ENCODE results near the gene CCT2.

The CCT2 gene

DNA sequence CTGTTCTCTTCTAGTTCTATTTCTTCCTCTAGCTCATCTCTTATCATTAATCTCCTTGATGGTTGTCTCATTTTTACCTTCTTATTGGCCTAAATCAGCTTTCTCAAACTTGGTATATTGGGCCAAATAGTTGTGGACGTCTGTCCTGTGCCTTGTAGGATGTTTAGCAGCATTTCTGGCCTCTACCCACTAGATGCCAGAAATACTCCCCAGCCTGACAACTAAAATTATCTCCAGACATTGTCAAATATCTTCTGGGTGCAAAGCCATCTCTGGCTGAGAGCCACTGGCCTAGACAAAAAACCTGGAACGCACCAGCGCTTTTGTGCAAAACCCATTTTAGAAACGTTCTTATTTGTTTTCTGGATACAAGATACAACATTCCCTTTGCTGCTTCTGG is 64.3 kb downstream of the CCT2 start:
- H3K27me3 ChIP-seq (ENCODE audit: control insufficient read depth, insufficient read depth, low read length) = no peaks in the 10 kb centered on the region
- H3K4me1 ChIP-seq (ENCODE audit: control insufficient read depth, insufficient read depth, low read length) = no peaks in the 10 kb centered on the region
- no peak overlapping the region for H3K4me3 ChIP-seq (ENCODE audit: low read length)
- H3K27ac ChIP-seq (ENCODE audit: low read depth, low read length) = no peak overlapping the region
- H3K36me3 ChIP-seq (ENCODE audit: control insufficient read depth, insufficient read depth, low read length) = no peaks in the 10 kb centered on the region
- no peak overlapping the region for H3K9ac ChIP-seq (ENCODE audit: low read length)

Measured in rectal smooth muscle tissue (tissue), 1 donor.